Epithelial cell of esophagus (primary cell): ENCODE results near the gene NTN3.

ENCODE experiments used
- DNase-seq: peaks from one replicate; pipeline ENCODE4 v3.0.0; 2010; ENCODE audit warnings: low read depth
- H3K4me3 ChIP-seq: 2 replicates; pipeline ENCODE4 v1.5.1; 2011; ENCODE audit warnings: mild to moderate bottlenecking, low read length, control low read depth
- TF ChIP-seq, protein P1 (sequence below): IDR thresholded peaks from 2 replicates; pipeline ENCODE4 v1.5.1; 2011; ENCODE audit warnings: low read depth, mild to moderate bottlenecking, low read length, control low read depth, inconsistent platforms; ENCODE audit not compliant: insufficient read depth; ENCODE audit errors: missing control alignments

The NTN3 gene

DNA sequence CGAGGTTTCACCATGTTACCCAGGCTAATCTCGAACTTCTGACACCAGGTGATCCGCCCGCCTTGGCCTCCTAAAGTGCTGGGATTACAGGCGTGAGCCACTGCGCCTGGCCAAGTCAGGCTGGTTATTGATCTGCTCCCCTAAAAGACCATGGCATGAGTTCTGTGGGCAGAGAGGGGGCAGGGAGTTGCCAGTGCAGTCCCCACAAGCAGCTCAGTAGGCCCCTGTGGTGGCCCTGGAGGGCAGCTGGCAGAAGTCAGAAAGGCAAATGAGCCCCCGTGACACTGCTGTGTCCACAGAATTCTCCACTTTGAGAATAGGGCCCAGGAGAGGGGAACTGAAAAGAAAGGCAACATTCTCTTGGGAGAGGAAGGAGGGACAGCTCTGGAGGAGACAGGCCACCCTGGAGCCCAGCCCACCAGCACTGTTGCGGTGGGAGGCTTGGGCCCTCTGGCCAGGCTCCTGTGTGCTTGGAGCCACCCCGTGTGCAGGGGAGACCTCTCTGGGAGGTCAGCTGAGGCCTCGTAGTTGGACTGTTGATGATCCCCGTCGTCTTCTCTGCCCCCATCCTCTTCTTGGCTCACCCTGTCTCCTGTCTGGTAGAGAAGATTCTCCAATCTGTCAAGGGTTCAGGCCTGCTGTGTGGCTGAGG is 47.0 kb downstream of the NTN3 start:
- H3K4me3 ChIP-seq: no peak overlapping the region
- DNase-seq: no peak
- TF ChIP-seq, protein P1, sequence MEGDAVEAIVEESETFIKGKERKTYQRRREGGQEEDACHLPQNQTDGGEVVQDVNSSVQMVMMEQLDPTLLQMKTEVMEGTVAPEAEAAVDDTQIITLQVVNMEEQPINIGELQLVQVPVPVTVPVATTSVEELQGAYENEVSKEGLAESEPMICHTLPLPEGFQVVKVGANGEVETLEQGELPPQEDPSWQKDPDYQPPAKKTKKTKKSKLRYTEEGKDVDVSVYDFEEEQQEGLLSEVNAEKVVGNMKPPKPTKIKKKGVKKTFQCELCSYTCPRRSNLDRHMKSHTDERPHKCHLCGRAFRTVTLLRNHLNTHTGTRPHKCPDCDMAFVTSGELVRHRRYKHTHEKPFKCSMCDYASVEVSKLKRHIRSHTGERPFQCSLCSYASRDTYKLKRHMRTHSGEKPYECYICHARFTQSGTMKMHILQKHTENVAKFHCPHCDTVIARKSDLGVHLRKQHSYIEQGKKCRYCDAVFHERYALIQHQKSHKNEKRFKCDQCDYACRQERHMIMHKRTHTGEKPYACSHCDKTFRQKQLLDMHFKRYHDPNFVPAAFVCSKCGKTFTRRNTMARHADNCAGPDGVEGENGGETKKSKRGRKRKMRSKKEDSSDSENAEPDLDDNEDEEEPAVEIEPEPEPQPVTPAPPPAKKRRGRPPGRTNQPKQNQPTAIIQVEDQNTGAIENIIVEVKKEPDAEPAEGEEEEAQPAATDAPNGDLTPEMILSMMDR: no peak

DNA sequence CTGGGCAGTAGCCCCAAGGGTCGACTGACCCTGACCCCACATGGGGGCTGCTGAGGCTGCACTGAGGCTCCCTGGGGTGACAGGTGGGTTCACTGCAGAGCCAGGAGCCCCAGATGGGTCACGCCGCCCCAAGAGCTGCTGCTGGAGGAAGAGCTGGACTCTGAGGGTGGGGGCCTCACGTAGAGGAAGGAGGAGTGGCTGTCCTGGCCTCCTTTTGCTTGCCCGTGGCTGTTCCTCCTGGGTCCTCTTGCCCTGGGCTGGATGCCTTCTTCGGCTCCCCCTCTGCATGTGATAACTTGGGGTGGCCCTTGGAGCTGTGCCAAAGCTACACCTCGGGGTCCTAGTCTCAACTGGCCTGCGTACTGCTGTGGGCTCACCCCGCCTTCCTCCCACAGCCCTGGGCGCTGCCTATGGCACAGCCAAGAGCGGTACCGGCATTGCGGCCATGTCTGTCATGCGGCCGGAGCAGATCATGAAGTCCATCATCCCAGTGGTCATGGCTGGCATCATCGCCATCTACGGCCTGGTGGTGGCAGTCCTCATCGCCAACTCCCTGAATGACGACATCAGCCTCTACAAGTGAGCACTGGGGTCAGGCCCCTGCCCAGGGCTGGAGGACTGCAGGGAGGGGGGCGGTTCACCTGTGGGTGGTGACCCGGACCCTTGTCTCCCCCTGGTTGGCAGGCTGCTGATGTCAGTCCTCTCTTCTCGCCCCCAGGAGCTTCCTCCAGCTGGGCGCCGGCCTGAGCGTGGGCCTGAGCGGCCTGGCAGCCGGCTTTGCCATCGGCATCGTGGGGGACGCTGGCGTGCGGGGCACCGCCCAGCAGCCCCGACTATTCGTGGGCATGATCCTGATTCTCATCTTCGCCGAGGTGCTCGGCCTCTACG is 48.0 kb downstream of the NTN3 start:
- TF ChIP-seq, protein P1: no peak
- H3K4me3 ChIP-seq: no peak overlapping the region
- DNase-seq: no peak

DNA sequence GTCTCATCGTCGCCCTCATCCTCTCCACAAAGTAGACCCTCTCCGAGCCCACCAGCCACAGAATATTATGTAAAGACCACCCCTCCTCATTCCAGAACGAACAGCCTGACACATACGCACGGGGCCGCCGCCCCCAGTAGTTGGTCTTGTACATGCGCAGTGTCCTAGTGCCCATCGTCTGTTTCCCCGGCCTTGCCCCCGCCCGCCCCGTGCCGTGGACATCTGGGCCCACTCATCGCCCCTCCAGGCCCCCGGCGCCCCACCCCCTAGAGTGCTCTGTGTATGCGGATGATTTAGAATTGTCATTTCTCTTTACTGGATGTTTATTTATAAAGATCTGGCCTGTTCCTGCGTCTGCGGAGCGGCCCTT is 48.6 kb downstream of the NTN3 start:
- no peak for DNase-seq
- TF ChIP-seq, protein P1: no peak
- no peak overlapping the region for H3K4me3 ChIP-seq

DNA sequence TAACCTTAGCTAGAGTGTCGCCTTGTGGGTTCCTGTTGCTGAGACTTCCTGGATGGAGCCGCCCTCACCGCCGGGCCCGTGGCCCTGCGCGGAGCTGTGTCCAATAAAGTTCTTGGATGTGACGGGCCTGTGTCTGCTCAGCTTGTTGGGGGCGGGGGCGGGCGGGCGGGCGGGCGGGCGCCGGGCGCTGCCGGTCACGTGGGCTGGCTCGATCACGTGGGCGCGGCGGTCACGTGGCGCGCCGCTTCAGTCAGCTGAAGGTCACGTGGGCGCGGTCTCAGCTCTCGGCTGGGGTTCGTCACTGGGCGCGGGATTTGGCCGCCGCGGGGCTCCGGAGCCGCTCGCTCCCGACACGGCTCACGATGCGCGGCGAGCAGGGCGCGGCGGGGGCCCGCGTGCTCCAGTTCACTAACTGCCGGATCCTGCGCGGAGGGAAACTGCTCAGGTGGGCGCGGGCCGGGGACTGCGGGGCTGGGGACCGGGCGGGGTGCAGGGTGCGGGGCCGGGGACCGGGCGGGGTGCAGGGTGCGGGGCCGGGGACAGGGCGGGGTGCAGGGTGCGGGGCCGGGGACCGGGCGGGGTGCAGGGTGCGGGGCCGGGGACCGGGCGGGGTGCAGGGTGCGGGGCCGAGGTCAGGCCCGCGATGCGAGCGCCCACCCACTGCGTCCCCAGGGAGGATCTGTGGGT is 49.1 kb downstream of the NTN3 start, which contains the start of gene AMDHD2:
TSS of gene AMDHD2 (plus strand) at position 275 of the 687 bp plus-strand sequence. CDS start at position 363, 88 bp downstream.
- H3K4me3 ChIP-seq: peak within 1 kb of the TSS; percentile 64
- TF ChIP-seq, protein P1: no peak
- DNase-seq: peak; percentile 92

DNA sequence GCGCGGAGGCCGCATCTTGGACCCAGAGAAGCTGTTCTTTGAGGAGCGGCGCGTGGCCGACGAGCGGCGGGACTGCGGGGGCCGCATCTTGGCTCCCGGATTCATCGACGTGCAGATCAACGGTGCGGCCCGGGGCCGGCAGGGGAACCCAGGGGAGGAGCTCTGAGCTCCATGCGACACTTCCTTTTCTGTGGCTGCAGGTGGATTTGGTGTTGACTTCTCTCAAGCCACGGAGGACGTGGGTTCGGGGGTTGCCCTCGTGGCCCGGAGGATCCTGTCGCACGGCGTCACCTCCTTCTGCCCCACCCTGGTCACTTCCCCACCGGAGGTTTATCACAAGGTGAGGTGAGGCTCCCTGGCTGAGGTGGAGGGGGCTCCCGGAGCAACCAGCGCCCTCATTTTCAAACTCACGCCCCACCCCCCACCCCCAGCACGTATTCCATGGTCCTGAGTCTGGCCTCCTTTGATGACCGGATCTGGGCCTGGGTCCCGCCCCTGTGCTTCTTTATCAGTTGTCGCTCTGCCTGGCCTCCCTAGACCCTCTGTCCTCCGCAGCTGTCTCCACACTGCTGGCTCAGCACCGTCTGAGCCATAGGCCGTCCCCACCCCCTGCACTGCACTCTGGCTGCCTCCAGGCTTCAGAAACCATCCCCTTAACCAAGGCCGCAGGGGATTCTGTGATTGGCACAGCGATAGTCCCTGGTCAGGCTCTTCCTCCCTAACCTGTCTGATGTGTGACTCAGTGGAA is 49.9 kb downstream of the NTN3 start:
- H3K4me3 ChIP-seq: peak overlapping the region; percentile 64
- TF ChIP-seq, protein P1: no peak
- DNase-seq: peak; percentile 78
